GM12878 (cell line): ENCODE measurements around the gene YAE1. TPM values are rescaled to one million over a fixed set of nuclear protein-coding genes. Genes with fewer than 3 reads are reported as not detected.

Experiments used
- ATAC-seq: fragments of 200-7000 bp; cut with Tn5 transposase; 3 replicates; pipeline ENCODE4 v1.9.1; 2020; ENCODE audit warnings: mild to moderate bottlenecking, moderate library complexity
- BruUV-seq: library from RNA; stranded (reverse); fragments of 400-500 nt; replicated peaks from 2 replicates; lab custom pipeline; 2021; lab: Mats Ljungman, UMichigan
- CTCF ChIA-PET: fragments of 300-600 bp; sonication (Branson Sonifier 250); formaldehyde crosslinking; extraction: SDS; loops from one replicate; lab custom pipeline; 2021; ENCODE audit warnings: inconsistent platforms; lab: Yijun Ruan, JAX
- POLR2A ChIA-PET: fragments of 350-600 bp; formaldehyde crosslinking; extraction: SDS; loops from one replicate; lab custom pipeline; 2021; ENCODE audit warnings: inconsistent platforms; lab: Charles Lee
- RAD21 ChIA-PET: fragments of 300-600 bp; sonication (Branson Sonifier 250); formaldehyde crosslinking; loops from one replicate; lab custom pipeline; 2023; ENCODE audit warnings: antibody characterized with exemption; ENCODE audit not compliant: unreplicated experiment; lab: Charles Lee
- SMC1A ChIA-PET: fragments of 300-600 bp; sonication (Branson Sonifier 250); formaldehyde crosslinking; loops from one replicate; lab custom pipeline; 2023; ENCODE audit not compliant: unreplicated experiment, uncharacterized antibody; lab: Charles Lee
- DNase-seq: peaks from one replicate; pipeline ENCODE4 v3.0.0-alpha.2; 2011; ENCODE audit warnings: low read depth, low spot score
- FAIRE-seq: peaks from 3 replicates; lab custom pipeline; 2011; peaks lifted over from hg19 to GRCh38; lab: Jason Lieb, UNC
- H2AFZ ChIP-seq: 2 replicates; pipeline ENCODE4 v1.6.0; 2011; ENCODE audit warnings: low read depth, low read length, control low read depth; ENCODE audit not compliant: control insufficient read depth
- H3K27ac ChIP-seq: 2 replicates; pipeline ENCODE4 v1.5.1; 2011; ENCODE audit warnings: control low read depth; ENCODE audit not compliant: control insufficient read depth, insufficient read depth
- H3K27me3 ChIP-seq, 2 experiments: replicated peaks in 1 of 2; 2 replicates each; pipeline versions ENCODE4 v1.6.0 to v1.6.1; 2011; ENCODE audit warnings: low read length in 1 of 2; ENCODE audit not compliant: control insufficient read depth in 2 of 2, insufficient read depth in 2 of 2
- H3K36me3 ChIP-seq, 2 experiments: 2 replicates each; pipeline ENCODE4 v1.5.1; 2011; ENCODE audit warnings: low read length in 1 of 2; ENCODE audit not compliant: control insufficient read depth in 2 of 2, insufficient read depth in 2 of 2
- H3K4me1 ChIP-seq: 2 replicates; pipeline ENCODE4 v1.6.1; 2011; ENCODE audit warnings: mild to moderate bottlenecking, low read length, moderate library complexity, mixed read lengths; ENCODE audit not compliant: control insufficient read depth, insufficient read depth
- H3K4me2 ChIP-seq: 2 replicates; pipeline ENCODE4 v1.6.0; 2011; ENCODE audit warnings: control low read depth; ENCODE audit not compliant: control insufficient read depth, insufficient read depth
- H3K4me3 ChIP-seq: fragments of 200-600 bp; sonication (generic); 2 replicates; pipeline ENCODE4 v1.5.1; 2016
- H3K79me2 ChIP-seq: 2 replicates; pipeline ENCODE4 v1.6.0; 2011; ENCODE audit warnings: low read length; ENCODE audit not compliant: control insufficient read depth, insufficient read depth
- H3K9ac ChIP-seq: 2 replicates; pipeline ENCODE4 v1.8.0; 2011; ENCODE audit warnings: low read length, control low read depth, mixed read lengths; ENCODE audit not compliant: control insufficient read depth, insufficient read depth
- H3K9me3 ChIP-seq: replicated peaks from 3 replicates; pipeline ENCODE4 v1.5.1; 2011; ENCODE audit warnings: mild to moderate bottlenecking, low read length; ENCODE audit not compliant: control insufficient read depth, insufficient read depth
- H4K20me1 ChIP-seq: 2 replicates; pipeline ENCODE4 v1.6.0; 2011; ENCODE audit not compliant: control insufficient read depth, insufficient read depth
- CBFB ChIP-seq: IDR thresholded peaks from 2 replicates; pipeline ENCODE4 v1.6.1; 2016; ENCODE audit warnings: antibody characterized with exemption, low read depth
- E2F8 ChIP-seq: fragments of 450-650 bp; IDR thresholded peaks from 2 replicates; pipeline ENCODE4 v1.6.1; 2018; ENCODE audit warnings: mild to moderate bottlenecking, low read depth, moderate library complexity; ENCODE audit not compliant: partially characterized antibody
- E4F1 ChIP-seq: fragments of 450-650 bp; IDR thresholded peaks from 2 replicates; pipeline ENCODE4 v1.6.1; 2018; ENCODE audit warnings: borderline replicate concordance, mild to moderate bottlenecking; ENCODE audit not compliant: partially characterized antibody
- EZH2 ChIP-seq: IDR thresholded peaks from 2 replicates; pipeline ENCODE4 v1.6.1; 2012; ENCODE audit warnings: low read depth, mild to moderate bottlenecking, control low read depth, inconsistent platforms, low read length, borderline replicate concordance; ENCODE audit not compliant: control insufficient read depth
- HDGF ChIP-seq: fragments of 450-650 bp; IDR thresholded peaks from 2 replicates; pipeline ENCODE4 v1.6.1; 2016; ENCODE audit warnings: antibody characterized with exemption
- IRF5 ChIP-seq: fragments of 450-650 bp; IDR thresholded peaks from 2 replicates; pipeline ENCODE4 v1.6.1; 2017; ENCODE audit warnings: borderline replicate concordance
- KAT2A ChIP-seq: conservative IDR thresholded peaks from 2 replicates; pipeline ENCODE4 v1.6.1; 2011; ENCODE audit warnings: low read depth, low read length; ENCODE audit not compliant: control insufficient read depth
- KDM1A ChIP-seq: fragments of 200-600 bp; sonication (generic); IDR thresholded peaks from 2 replicates; pipeline ENCODE4 v1.6.1; 2016; ENCODE audit warnings: borderline replicate concordance
- PAX8 ChIP-seq: fragments of 450-650 bp; IDR thresholded peaks from 2 replicates; pipeline ENCODE4 v1.6.1; 2017; ENCODE audit warnings: mild to moderate bottlenecking, moderate library complexity
- PML ChIP-seq: IDR thresholded peaks from 2 replicates; pipeline ENCODE4 v1.6.1; 2012; ENCODE audit warnings: low read length, inconsistent platforms
- POLR2AphosphoS5 ChIP-seq: IDR thresholded peaks from 2 replicates; pipeline ENCODE4 v1.6.1; 2011; ENCODE audit warnings: mild to moderate bottlenecking, low read length, inconsistent platforms
- RELA ChIP-seq: fragments of 450-650 bp; IDR thresholded peaks from 2 replicates; pipeline ENCODE4 v1.8.0; 2014; ENCODE audit warnings: borderline replicate concordance; ENCODE audit not compliant: partially characterized antibody
- RELB ChIP-seq: fragments of 450-650 bp; IDR thresholded peaks from 2 replicates; pipeline ENCODE4 v1.6.1; 2017; ENCODE audit warnings: low read depth, mild to moderate bottlenecking, moderate library complexity
- SIN3A ChIP-seq: IDR thresholded peaks from 2 replicates; pipeline ENCODE4 v1.6.1; 2012; ENCODE audit warnings: low read depth, low read length, improper control_type of control experiment
- SIX5 ChIP-seq: IDR thresholded peaks from 2 replicates; pipeline ENCODE4 v1.6.1; 2011; ENCODE audit warnings: mild to moderate bottlenecking, low read depth, low read length, moderate library complexity; ENCODE audit not compliant: severe bottlenecking
- WGBS: methylation state at CpG from one replicate; pipeline ENCODE4 v1.1.6; 2016; ENCODE audit warnings: low lambda C conversion rate; ENCODE audit not compliant: insufficient replicate concordance, insufficient coverage; ENCODE audit errors: missing lambda C conversion rate; 5-methylcytosine and 5-hydroxymethylcytosine counted together
- in situ Hi-C: fragments of 300-500 bp; cut with MboI; formaldehyde crosslinking; loops from 9 replicates; pipeline ENCODE4 v1.14.3; 2018; ENCODE audit warnings: mixed read lengths
- intact Hi-C: fragments of 100-400 bp; cut with micrococcal nuclease; formaldehyde crosslinking; loops from one replicate; pipeline ENCODE4 v1.14.2; 2022; ENCODE audit not compliant: unreplicated experiment
- polyA plus RNA-seq, 11 experiments: library from polyadenylated mRNA; depleted of rRNA in 4 of 11; unstranded in 6 of 11; stranded (reverse) in 5 of 11; fragments of >200 nt; fragmentation: Nextera tagmentation in 4 of 11; fragmentation: Illumina TruSeq in 1 of 11; extraction: Ambion mirVana in 4 of 11; extraction: Trizol in 1 of 11; gene quantifications; 1 replicate in 1 of 11; 2 replicates in 10 of 11; pipeline versions ENCODE4 v1.2.1 to v1.2.3, GENCODE V29; 2011 to 2016; ENCODE audit warnings: inconsistent platforms in 2 of 11, missing spikeins in 2 of 11, low read depth in 1 of 11
- total RNA-seq, 4 experiments: library from RNA; depleted of rRNA in 3 of 4; stranded (reverse); fragments of >200 nt in 3 of 4; fragmentation: Illumina TruSeq in 1 of 4; extraction: Trizol in 1 of 4; gene quantifications; 2 replicates each; pipeline versions ENCODE4 v1.2.1 to v1.2.3, GENCODE V29; 2013 to 2021

Gene YAE1
- total and polyA plus RNA-seq, 10 of the 15 experiments (the other 5 are each of a cell fraction or from before 2014, with no cell fraction given), result 13.5 to 35.8 (median 22.9) TPM

- POLR2A ChIA-PET, result interaction anchor here (0.7 to 1.4 kb wide), 2 partner anchors 39 to 144 kb away, joined by 3 to 8 read pairs; no protein-coding TSS in a partner anchor
- 78% methylated on average over 5 of the region's 5 CpGs for WGBS
- ATAC-seq (no peak), DNase-seq (no peak), FAIRE-seq (no peak)
- H2AFZ ChIP-seq, result no peak overlapping the region
- H3K9me3 ChIP-seq, result no peaks in the 10 kb centered on the region
- RAD21 ChIA-PET, result interaction anchor here (2.4 to 2.5 kb wide), 2 partner anchors 8 to 157 kb away, joined by 7 to 18 read pairs; no protein-coding TSS in a partner anchor
- no peak overlapping the region for H3K4me2 ChIP-seq
- H3K36me3 ChIP-seq, result no peaks in the 10 kb centered on the region
- no peaks in the 10 kb centered on the region for H3K27me3 ChIP-seq
- no peaks in the 10 kb centered on the region for H3K79me2 ChIP-seq
- H3K4me3 ChIP-seq, result no peak overlapping the region
- no peak overlapping the region for H3K9ac ChIP-seq
- SMC1A ChIA-PET, result interaction anchor here (0.6 to 3.0 kb wide), 11 partner anchors 9 to 160 kb away, joined by 3 to 25 read pairs (median 5); no protein-coding TSS in a partner anchor
- peaks cover 5% of the 10 kb centered on the region; the same call in 1 of the 2 replicates for H3K4me1 ChIP-seq
- BruUV-seq, result no TSS peak
- CTCF ChIA-PET, result interaction anchor here (0.6 to 2.8 kb wide), 6 partner anchors 8 to 1415 kb away, joined by 3 to 22 read pairs (median 10); no protein-coding TSS in a partner anchor
- intact Hi-C loops, result no loop called here
- H4K20me1 ChIP-seq, result no peaks in the 10 kb centered on the region
- H3K27ac ChIP-seq, result no peak overlapping the region
- in situ Hi-C loops, result no loop called here
- TF ChIP-seq E2F8 (no peak), PML (no peak), IRF5 (no peak), EZH2 (no peak), SIN3A (no peak), SIX5 (no peak), HDGF (no peak), POLR2AphosphoS5 (no peak), KDM1A (no peak), KAT2A (no peak), E4F1 (no peak), RELA (no peak), RELB (no peak), PAX8 (no peak), CBFB (no peak)
Observed at GRCh38 chr7:39588416-39588815, 22.2 kb downstream of the YAE1 start.
